PC-3 (cell line): ENCODE results near the gene HS3ST4. TPM values are rescaled to one million over a fixed set of nuclear protein-coding genes. Genes with fewer than 3 reads are reported as not detected.

Source experiments
- ATAC-seq: fragments of 200-7000 bp; cut with Tn5 transposase; 2 replicates; pipeline ENCODE4 v1.9.1; 2020; ENCODE audit warnings: mild to moderate bottlenecking, moderate library complexity
- BruUV-seq: library from RNA; stranded (reverse); fragments of 400-500 nt; replicated peaks from 2 replicates; lab custom pipeline; 2021; lab: Mats Ljungman, UMichigan
- CTCF ChIA-PET: fragments of 300-600 bp; sonication (Branson Sonifier 250); formaldehyde crosslinking; loops from one replicate; lab custom pipeline; 2022; ENCODE audit warnings: antibody characterized with exemption; lab: Charles Lee
- POLR2A ChIA-PET: fragments of 300-600 bp; sonication (Branson Sonifier 250); formaldehyde crosslinking; loops from one replicate; lab custom pipeline; 2022; ENCODE audit warnings: antibody characterized with exemption; ENCODE audit not compliant: unreplicated experiment; lab: Charles Lee
- DNase-seq: peaks from one replicate; pipeline ENCODE4 v3.0.0-alpha.2; 2015
- H2AFZ ChIP-seq: fragments of 300-600 bp; sonication (generic); 2 replicates; pipeline ENCODE4 v1.6.0; 2016; ENCODE audit warnings: antibody characterized with exemption, low read length
- H3F3A ChIP-seq: fragments of 300-600 bp; sonication (generic); one replicate; pipeline ENCODE4 v1.6.0; 2017; ENCODE audit warnings: antibody characterized with exemption, low read length, control low read depth, mild to moderate bottlenecking; ENCODE audit not compliant: unreplicated experiment
- H3K27ac ChIP-seq: fragments of 300-600 bp; sonication (generic); 2 replicates; pipeline ENCODE4 v1.5.1; 2016; ENCODE audit warnings: mild to moderate bottlenecking, low read length
- H3K27me3 ChIP-seq: fragments of 300-600 bp; sonication (generic); 2 replicates; pipeline ENCODE4 v1.6.1; 2016; ENCODE audit warnings: low read length, mixed read lengths
- H3K36me3 ChIP-seq: fragments of 300-600 bp; sonication (generic); 2 replicates; pipeline ENCODE4 v1.6.1; 2016; ENCODE audit warnings: low read depth, mixed run types, low read length, mixed read lengths
- H3K4me1 ChIP-seq: fragments of 300-600 bp; sonication (generic); 2 replicates; pipeline ENCODE4 v1.5.1; 2016; ENCODE audit warnings: low read length; ENCODE audit not compliant: insufficient read depth
- H3K4me2 ChIP-seq: fragments of 300-600 bp; sonication (generic); 2 replicates; pipeline ENCODE4 v1.6.0; 2016; ENCODE audit warnings: low read length
- H3K4me3 ChIP-seq: fragments of 300-600 bp; sonication (generic); 2 replicates; pipeline ENCODE4 v1.5.1; 2016; ENCODE audit warnings: mild to moderate bottlenecking, low read length, mixed read lengths
- H3K79me2 ChIP-seq: fragments of 300-600 bp; sonication (generic); 2 replicates; pipeline ENCODE4 v1.6.1; 2017; ENCODE audit warnings: low read length, mixed read lengths
- H3K9ac ChIP-seq: fragments of 300-600 bp; sonication (generic); 2 replicates; pipeline ENCODE4 v1.6.0; 2016; ENCODE audit warnings: mild to moderate bottlenecking, low read length
- H3K9me2 ChIP-seq: fragments of 300-600 bp; sonication (generic); replicated peaks from 2 replicates; pipeline ENCODE4 v1.6.1; 2016; ENCODE audit warnings: mixed run types, low read length, mixed read lengths
- H3K9me3 ChIP-seq: fragments of 300-600 bp; sonication (generic); 2 replicates; pipeline ENCODE4 v1.6.1; 2016; ENCODE audit warnings: low read length, mixed read lengths
- H4K20me1 ChIP-seq: fragments of 300-600 bp; sonication (generic); 2 replicates; pipeline ENCODE4 v1.6.1; 2016; ENCODE audit warnings: low read length, mixed read lengths
- CTCF ChIP-seq: fragments of 300-600 bp; sonication (generic); conservative IDR thresholded peaks from 2 replicates; pipeline ENCODE4 v1.5.1; 2017; ENCODE audit warnings: antibody characterized with exemption, low read depth, mild to moderate bottlenecking, low read length
- EZH2 ChIP-seq: fragments of 300-600 bp; sonication (generic); IDR thresholded peaks from one replicate; pipeline ENCODE4 v1.6.1; 2017; ENCODE audit warnings: antibody characterized with exemption, mild to moderate bottlenecking, low read length; ENCODE audit not compliant: unreplicated experiment
- EZH2phosphoT487 ChIP-seq: fragments of 300-600 bp; sonication (generic); IDR thresholded peaks from 2 replicates; pipeline ENCODE4 v1.6.1; 2018; ENCODE audit warnings: mild to moderate bottlenecking, antibody characterized with exemption, low read length, borderline replicate concordance
- intact Hi-C: fragments of 100-400 bp; cut with micrococcal nuclease; formaldehyde crosslinking; loops from 2 replicates; pipeline ENCODE4 v1.9.0; 2023
- total RNA-seq: library from RNA; depleted of rRNA; stranded (reverse); fragments of >200 nt; gene quantifications from 2 replicates; pipeline ENCODE4 v1.2.3, GENCODE V29; 2014

Gene HS3ST4
- total RNA-seq, 1 experiment from 2014 or later, result not detected

- ATAC-seq (no peak), DNase-seq (no peak)
- no peaks in the 10 kb centered on the region for H3K27me3 ChIP-seq
- H3K9ac ChIP-seq, result no peak overlapping the region
- intact Hi-C loops, result no loop called here
- no peaks in the 10 kb centered on the region for H3K9me2 ChIP-seq
- TF ChIP-seq EZH2phosphoT487 (no peak), CTCF (no peak)
- H3F3A ChIP-seq, result no peaks in the 10 kb centered on the region
- no peaks in the 10 kb centered on the region for H3K79me2 ChIP-seq
- BruUV-seq, result no TSS peak
- ChIA-PET CTCF (no interaction called here), POLR2A (no interaction called here)
- no peaks in the 10 kb centered on the region for H3K36me3 ChIP-seq
- no peak overlapping the region for H3K4me3 ChIP-seq
- H3K4me2 ChIP-seq, result no peak overlapping the region
- H3K9me3 ChIP-seq, result no peaks in the 10 kb centered on the region
- H4K20me1 ChIP-seq, result no peaks in the 10 kb centered on the region
- no peaks in the 10 kb centered on the region for H3K4me1 ChIP-seq
- no peak overlapping the region for H2AFZ ChIP-seq
- H3K27ac ChIP-seq, result no peak overlapping the region
Measured at GRCh38 chr16:25868706-25869370, 177.1 kb downstream of the HS3ST4 start.

GRCh38 chr16:25872369-25873070 lies 180.8 kb downstream of the HS3ST4 start:
- Histone ChIP-seq H2AFZ (no peak overlapping the region), H3K4me2 (no peak overlapping the region), H3K27me3 (no peaks in the 10 kb centered on the region), H3K4me1 (no peaks in the 10 kb centered on the region), H3K27ac (no peak overlapping the region), H3F3A (no peaks in the 10 kb centered on the region), H3K4me3 (no peak overlapping the region), H4K20me1 (no peaks in the 10 kb centered on the region), H3K79me2 (no peaks in the 10 kb centered on the region), H3K9ac (no peak overlapping the region), H3K9me2 (no peaks in the 10 kb centered on the region), H3K36me3 (no peaks in the 10 kb centered on the region), H3K9me3 (no peaks in the 10 kb centered on the region)
- CTCF ChIA-PET, result no interaction called here
- TF ChIP-seq EZH2, result no peak
- TF ChIP-seq EZH2phosphoT487, result no peak
- no peak for DNase-seq
- intact Hi-C loops, result no loop called here
- BruUV-seq, result no TSS peak
- no peak for ATAC-seq
- POLR2A ChIA-PET, result no interaction called here

- Histone ChIP-seq H3F3A (no peaks in the 10 kb centered on the region), H2AFZ (no peak overlapping the region), H3K27me3 (no peaks in the 10 kb centered on the region), H3K79me2 (no peaks in the 10 kb centered on the region), H3K4me3 (no peak overlapping the region), H3K9ac (no peak overlapping the region), H3K9me2 (no peaks in the 10 kb centered on the region), H3K27ac (no peak overlapping the region), H3K9me3 (no peaks in the 10 kb centered on the region), H4K20me1 (no peaks in the 10 kb centered on the region), H3K4me2 (no peak overlapping the region), H3K4me1 (no peaks in the 10 kb centered on the region), H3K36me3 (no peaks in the 10 kb centered on the region)
- TF ChIP-seq EZH2phosphoT487, result no peak
- TF ChIP-seq CTCF, result no peak
- no peak for ATAC-seq
- DNase-seq, result no peak
- ChIA-PET POLR2A (no interaction called here), CTCF (no interaction called here)
- BruUV-seq, result no TSS peak
- intact Hi-C loops, result no loop called here
Measured at GRCh38 chr16:25874196-25874595, 182.4 kb downstream of the HS3ST4 start.
